Measurements from ENCODE around the gene SYNGAP1. TPM values are rescaled to one million over a fixed set of nuclear protein-coding genes. Genes with fewer than 3 reads are reported as not detected.

SYNGAP1 gene
- total and polyA plus RNA-seq, 3 experiments from 2014 or later = 1.0 to 24.9 (median 22.6) TPM

- Histone ChIP-seq H3K9me3 (ENCODE audit: low read length) (no peaks in the 10 kb centered on the region), H3K4me3 (ENCODE audit: low read length) (peak overlapping the region; percentile 74), H3K4me1 (ENCODE audit: insufficient read depth, low read length) (peaks cover 58% of the 10 kb centered on the region), H3K36me3 (ENCODE audit: insufficient read depth, low read length) (no peaks in the 10 kb centered on the region), H3K27ac (ENCODE audit: low read depth, low read length) (peak overlapping the region; percentile 88), H3K27me3 (ENCODE audit: insufficient read depth, low read length, poor library complexity, severe bottlenecking) (no peaks in the 10 kb centered on the region)
- H3K36me3 Mint-ChIP-seq = peaks cover 0 to 13% (median 0%) of the 10 kb centered on the region in 3 donors
- H3K27me3 Mint-ChIP-seq = peaks cover 0 to 11% of the 10 kb centered on the region in 2 donors
- DNase-seq = peak; percentile 39 to 76 (median 59)
- ChIA-PET POLR2A (interaction anchor here (0.9 to 3.0 kb wide), 4 partner anchors 9 to 109 kb away, joined by 4 to 13 read pairs (median 4); partner anchors contain the start of genes CUTA, PHF1 and ZBTB22), CTCF (interaction anchor here (0.6 to 3.5 kb wide), 10 partner anchors 14 to 216 kb away, joined by 3 to 14 read pairs (median 4); partner anchors contain the start of genes B3GALT4, RGL2, ZBTB22 and ZBTB9)
- H3K4me1 Mint-ChIP-seq = peaks cover 66 to 74% (median 74%) of the 10 kb centered on the region in 3 donors
- H3K4me3 Mint-ChIP-seq = peak overlapping the region; percentile 84 to 93 (median 91)
- no peaks in the 10 kb centered on the region for H3K9me3 Mint-ChIP-seq
- H3K27ac Mint-ChIP-seq = peak overlapping the region; percentile 97 to 100 (median 99)
Measured at GRCh38 chr6:33426590-33427511, 7.0 kb downstream of the SYNGAP1 start.

GRCh38 chr6:33427585-33428223 lies 7.8 kb downstream of the SYNGAP1 start:
- Mint-ChIP-seq H3K4me3 (peak overlapping the region; percentile 84 to 94 (median 91)), H3K4me1 (peaks cover 75 to 82% (median 82%) of the 10 kb centered on the region in 3 donors), H3K36me3 (peaks cover 0 to 14% (median 0%) of the 10 kb centered on the region in 3 donors), H3K27ac (peak overlapping the region; percentile 97 to 100 (median 99)), H3K27me3 (peaks cover 0 to 11% of the 10 kb centered on the region in 2 donors), H3K9me3 (no peaks in the 10 kb centered on the region)
- H3K27me3 ChIP-seq (ENCODE audit: insufficient read depth, low read length, poor library complexity, severe bottlenecking) = no peaks in the 10 kb centered on the region
- H3K9me3 ChIP-seq (ENCODE audit: low read length) = no peaks in the 10 kb centered on the region
- POLR2A ChIA-PET = no interaction called here
- H3K4me1 ChIP-seq (ENCODE audit: insufficient read depth, low read length) = peaks cover 66% of the 10 kb centered on the region
- H3K36me3 ChIP-seq (ENCODE audit: insufficient read depth, low read length) = no peaks in the 10 kb centered on the region
- H3K4me3 ChIP-seq (ENCODE audit: low read length) = peak overlapping the region; percentile 74
- DNase-seq = peak; percentile 66 to 86 (median 67)
- H3K27ac ChIP-seq (ENCODE audit: low read depth, low read length) = peak overlapping the region; percentile 83
- CTCF ChIA-PET = interaction anchor here (0.6 kb wide), 1 partner anchor 26 kb away, joined by 3 read pairs; the partner anchor contains the start of gene ZBTB9

- Mint-ChIP-seq H3K9me3 (no peaks in the 10 kb centered on the region), H3K36me3 (peaks cover 0 to 18% (median 0%) of the 10 kb centered on the region in 3 donors), H3K4me3 (peak overlapping the region; percentile 88 to 94 (median 89)), H3K4me1 (peaks cover 80 to 87% (median 83%) of the 10 kb centered on the region in 3 donors), H3K27me3 (peaks cover 0 to 11% of the 10 kb centered on the region in 2 donors), H3K27ac (peak overlapping the region; percentile 67 to 98 (median 97))
- Histone ChIP-seq H3K27me3 (ENCODE audit: insufficient read depth, low read length, poor library complexity, severe bottlenecking) (no peaks in the 10 kb centered on the region), H3K36me3 (ENCODE audit: insufficient read depth, low read length) (no peaks in the 10 kb centered on the region), H3K4me1 (ENCODE audit: insufficient read depth, low read length) (peaks cover 71% of the 10 kb centered on the region), H3K4me3 (ENCODE audit: low read length) (peak overlapping the region; percentile 72), H3K27ac (ENCODE audit: low read depth, low read length) (peak overlapping the region; percentile 66), H3K9me3 (ENCODE audit: low read length) (no peaks in the 10 kb centered on the region)
- ChIA-PET POLR2A (interaction anchor here (0.9 to 1.3 kb wide), 3 partner anchors 12 to 37 kb away, joined by 3 to 5 read pairs (median 3); partner anchors contain the start of gene ZBTB9), CTCF (interaction anchor here (0.6 to 2.7 kb wide), 6 partner anchors 11 to 111 kb away, joined by 3 to 15 read pairs (median 4); partner anchors contain the start of genes CUTA, ZBTB22 and ZBTB9)
- DNase-seq = peak in 1 of 5 donors; percentile 61
Measured at GRCh38 chr6:33428224-33428965, 8.5 kb downstream of the SYNGAP1 start.

GRCh38 chr6:33428966-33429749 lies 9.3 kb downstream of the SYNGAP1 start:
- no peak for DNase-seq
- Histone ChIP-seq H3K27me3 (ENCODE audit: insufficient read depth, low read length, poor library complexity, severe bottlenecking) (no peaks in the 10 kb centered on the region), H3K36me3 (ENCODE audit: insufficient read depth, low read length) (no peaks in the 10 kb centered on the region), H3K4me3 (ENCODE audit: low read length) (peak overlapping the region; percentile 72), H3K4me1 (ENCODE audit: insufficient read depth, low read length) (peaks cover 68% of the 10 kb centered on the region), H3K9me3 (ENCODE audit: low read length) (no peaks in the 10 kb centered on the region), H3K27ac (ENCODE audit: low read depth, low read length) (peak overlapping the region; percentile 66)
- H3K4me1 Mint-ChIP-seq = peaks cover 81 to 89% (median 81%) of the 10 kb centered on the region in 3 donors
- H3K4me3 Mint-ChIP-seq = peak overlapping the region; percentile 88 to 94 (median 89)
- peaks cover 0 to 11% of the 10 kb centered on the region in 2 donors for H3K27me3 Mint-ChIP-seq
- H3K36me3 Mint-ChIP-seq = peaks cover 0 to 21% (median 0%) of the 10 kb centered on the region in 3 donors
- peak overlapping the region; percentile 76 to 98 (median 97) for H3K27ac Mint-ChIP-seq
- ChIA-PET CTCF (interaction anchor here (0.9 to 2.7 kb wide), 5 partner anchors 11 to 111 kb away, joined by 3 to 15 read pairs (median 4); partner anchors contain the start of genes CUTA, ZBTB22 and ZBTB9), POLR2A (interaction anchor here (0.6 to 1.3 kb wide), 4 partner anchors 12 to 111 kb away, joined by 3 to 5 read pairs (median 4); partner anchors contain the start of gene ZBTB9)
- H3K9me3 Mint-ChIP-seq = no peaks in the 10 kb centered on the region

- Mint-ChIP-seq H3K36me3 (peaks cover 0 to 23% (median 0%) of the 10 kb centered on the region in 3 donors), H3K9me3 (no peaks in the 10 kb centered on the region), H3K27me3 (peaks cover 0 to 11% of the 10 kb centered on the region in 2 donors), H3K27ac (peak overlapping the region; percentile 76 to 98 (median 97)), H3K4me1 (peaks cover 76 to 84% (median 77%) of the 10 kb centered on the region in 3 donors), H3K4me3 (peak overlapping the region; percentile 88 to 94 (median 89))
- Histone ChIP-seq H3K4me1 (ENCODE audit: insufficient read depth, low read length) (peaks cover 64% of the 10 kb centered on the region), H3K9me3 (ENCODE audit: low read length) (no peaks in the 10 kb centered on the region), H3K36me3 (ENCODE audit: insufficient read depth, low read length) (no peaks in the 10 kb centered on the region), H3K27me3 (ENCODE audit: insufficient read depth, low read length, poor library complexity, severe bottlenecking) (no peaks in the 10 kb centered on the region), H3K4me3 (ENCODE audit: low read length) (peak overlapping the region; percentile 72), H3K27ac (ENCODE audit: low read depth, low read length) (peak overlapping the region; percentile 66)
- ChIA-PET POLR2A (interaction anchor here (1.1 to 2.5 kb wide), 4 partner anchors 24 to 150 kb away, joined by 4 to 14 read pairs (median 6); partner anchors contain the start of genes BAK1 and ZBTB9), CTCF (interaction anchor here (1.1 to 2.7 kb wide), 2 partner anchors 12 to 27 kb away, joined by 3 to 15 read pairs; partner anchors contain the start of gene CUTA)
- peak in 2 of 5 donors; percentile 47 to 50 for DNase-seq
Measured at GRCh38 chr6:33429750-33430052, 9.8 kb downstream of the SYNGAP1 start.

GRCh38 chr6:33430334-33430733 lies 10.5 kb downstream of the SYNGAP1 start:
- Histone ChIP-seq H3K4me3 (ENCODE audit: low read length) (peak overlapping the region; percentile 34), H3K27me3 (ENCODE audit: insufficient read depth, low read length, poor library complexity, severe bottlenecking) (no peaks in the 10 kb centered on the region)
- H3K27me3 Mint-ChIP-seq = peaks cover 0 to 11% of the 10 kb centered on the region in 2 donors

More at GRCh38 chr6:33430334-33430733, 10.5 kb downstream of the SYNGAP1 start:
- H3K9me3 ChIP-seq (ENCODE audit: low read length) = no peaks in the 10 kb centered on the region
- peak overlapping the region; percentile 76 to 98 (median 96) for H3K27ac Mint-ChIP-seq
- peaks cover 70 to 78% (median 70%) of the 10 kb centered on the region in 3 donors for H3K4me1 Mint-ChIP-seq
- ChIA-PET POLR2A (interaction anchor here (0.5 to 2.5 kb wide), 11 partner anchors 11 to 191 kb away, joined by 3 to 14 read pairs (median 4); partner anchors contain the start of genes BAK1, ITPR3, RPS18 and VPS52), CTCF (interaction anchor here (0.8 to 2.7 kb wide), 7 partner anchors 8 to 182 kb away, joined by 3 to 15 read pairs (median 3); partner anchors contain the start of gene CUTA)
- H3K27ac ChIP-seq (ENCODE audit: low read depth, low read length) = peak overlapping the region; percentile 4
- DNase-seq = peak in 1 of 5 donors; percentile 50
- peaks cover 58% of the 10 kb centered on the region for H3K4me1 ChIP-seq (ENCODE audit: insufficient read depth, low read length)
- H3K9me3 Mint-ChIP-seq = no peaks in the 10 kb centered on the region
- peaks cover 0 to 26% (median 0%) of the 10 kb centered on the region in 3 donors for H3K36me3 Mint-ChIP-seq
- peak overlapping the region; percentile 88 to 94 (median 89) for H3K4me3 Mint-ChIP-seq
- H3K36me3 ChIP-seq (ENCODE audit: insufficient read depth, low read length) = no peaks in the 10 kb centered on the region

Measured in CD8-positive, alpha-beta memory T cell (primary cell).